NCI-H82 (cell line): Measurements from ENCODE around the gene NKX1-1.
"Not testable (repeated sequence)": the region's sequence is repeated elsewhere in the genome, so short reads cannot be mapped to it uniquely, and the experiment has no call there.

Experiments used
- DNase-seq: peaks from one replicate; lab custom pipeline; 2025; lab: John Stamatoyannopoulos, UW

Gene NKX1-1

DNA sequence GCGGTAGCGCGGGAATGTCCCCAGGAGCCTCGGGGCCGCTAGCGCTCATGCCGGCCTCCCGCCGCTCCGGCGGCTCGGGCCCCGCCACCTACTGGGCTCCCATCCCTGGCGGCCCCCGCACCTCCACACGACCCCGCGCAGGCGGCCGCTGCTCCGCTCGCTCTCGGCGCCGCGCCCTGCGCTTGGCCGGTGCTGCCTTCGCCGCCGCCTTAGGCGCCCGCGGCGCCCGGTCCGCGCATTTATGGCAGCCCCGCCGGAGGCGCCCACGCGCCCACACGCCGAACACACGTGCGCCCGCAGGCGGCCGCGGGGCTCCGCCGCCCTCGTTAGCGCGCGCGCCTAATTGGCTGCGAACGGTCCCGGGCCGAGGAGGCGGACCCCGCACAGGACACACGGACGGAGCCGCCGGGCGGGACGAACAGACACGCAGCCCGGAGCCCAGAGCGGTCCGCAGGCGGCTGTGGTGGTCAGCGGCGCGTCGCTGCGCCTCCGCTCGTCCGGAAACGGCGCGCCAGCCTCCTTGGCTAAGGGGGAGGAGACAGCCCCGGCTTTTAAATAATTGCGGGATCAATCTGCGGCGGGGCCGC lies at the start of gene NKX1-1:
Gene NKX1-1 (minus strand): TSS at position 49 of the 587 bp plus-strand sequence. CDS start 0 bp downstream, at position 49.
- DNase-seq = no peak

DNA sequence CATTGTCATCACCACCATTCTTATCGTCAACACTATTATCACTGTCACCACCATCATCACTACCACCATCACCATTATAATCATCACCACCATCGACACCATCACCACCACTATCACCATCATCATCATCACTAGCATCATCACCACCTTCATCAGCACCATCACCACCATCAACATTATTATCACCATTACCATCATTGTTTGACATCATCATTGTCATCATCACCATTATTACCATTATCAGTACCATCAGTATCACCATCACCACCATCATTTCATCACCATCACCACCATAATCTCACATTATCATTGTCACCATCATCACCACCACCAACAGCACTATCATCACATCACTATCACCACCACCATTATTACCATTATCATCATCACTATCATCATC lies 47.5 kb upstream of the NKX1-1 start:
- DNase-seq = no peak

DNA sequence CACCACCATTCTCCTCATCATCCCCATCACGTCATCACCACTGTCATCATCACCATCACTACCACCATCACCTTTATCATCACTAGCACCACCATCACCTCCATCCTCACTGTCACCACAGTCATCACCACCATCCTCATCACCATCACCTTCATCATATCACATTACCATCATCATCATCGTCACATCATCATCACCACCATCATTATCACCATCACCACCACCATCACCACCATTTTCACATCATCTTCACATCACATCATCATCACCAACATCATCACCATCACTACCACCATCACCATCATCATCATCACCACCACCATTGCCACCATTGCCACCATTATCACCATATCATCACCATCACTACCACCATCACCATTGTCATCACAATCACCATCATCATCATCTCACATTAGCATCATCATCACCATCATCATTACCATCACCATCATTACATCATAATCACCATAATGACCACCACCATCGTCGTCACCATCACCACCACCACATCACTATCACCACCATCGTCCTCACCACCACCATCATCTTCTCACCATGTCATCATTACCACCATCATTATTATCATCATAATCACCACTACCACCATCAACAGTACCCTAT lies 46.3 kb upstream of the NKX1-1 start:
- no peak for DNase-seq

DNA sequence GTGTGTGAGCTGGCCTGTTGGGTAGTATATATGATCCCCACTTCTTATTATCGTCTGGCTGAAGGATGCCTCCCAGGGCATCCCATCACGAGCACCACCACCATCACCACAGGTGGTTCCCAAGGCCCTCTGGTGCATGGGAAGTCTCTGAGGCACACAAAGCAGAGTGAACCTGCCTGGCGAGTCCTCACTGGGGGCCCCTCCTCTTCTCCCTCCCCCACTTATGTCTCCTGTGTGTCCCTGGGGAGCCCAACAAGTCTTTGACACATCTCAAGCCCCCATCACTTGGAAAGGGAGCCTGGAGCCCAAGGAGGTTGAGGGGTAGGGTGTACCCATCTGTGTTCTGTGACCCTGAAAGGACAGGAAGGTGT lies 45.5 kb upstream of the NKX1-1 start:
- DNase-seq = no peak

DNA sequence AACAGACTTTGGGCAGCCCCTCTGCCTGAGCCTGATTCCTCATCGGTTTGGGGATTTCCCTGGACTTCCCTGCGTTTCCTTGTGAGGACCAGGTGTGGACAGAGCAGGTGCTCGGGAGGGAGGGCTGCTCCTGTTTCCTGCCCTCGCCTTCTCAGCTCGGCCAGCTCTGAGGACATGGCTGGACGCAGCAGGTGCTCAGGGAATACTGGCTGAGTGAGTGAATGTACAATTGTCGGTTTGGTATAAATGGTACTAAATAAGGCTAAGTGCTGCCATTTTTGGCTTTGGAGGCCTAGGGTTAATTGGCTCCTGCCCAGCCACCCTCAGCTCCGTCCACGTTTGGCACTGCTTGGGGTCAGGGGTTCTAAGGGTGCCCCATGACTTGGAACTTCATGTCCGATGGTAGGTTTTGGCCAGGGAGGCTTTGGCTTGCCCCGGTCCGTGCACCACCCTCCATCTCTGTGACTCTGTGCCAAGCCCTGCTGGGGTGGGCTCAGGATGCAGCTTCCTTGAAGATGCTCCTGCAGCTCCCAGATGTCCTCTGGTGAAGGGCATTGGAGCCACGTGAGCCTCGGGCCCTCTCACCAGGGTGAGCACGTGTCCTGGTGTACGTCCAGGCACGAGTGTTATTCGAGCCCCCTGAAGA lies 45.0 kb upstream of the NKX1-1 start:
- DNase-seq = no peak

DNA sequence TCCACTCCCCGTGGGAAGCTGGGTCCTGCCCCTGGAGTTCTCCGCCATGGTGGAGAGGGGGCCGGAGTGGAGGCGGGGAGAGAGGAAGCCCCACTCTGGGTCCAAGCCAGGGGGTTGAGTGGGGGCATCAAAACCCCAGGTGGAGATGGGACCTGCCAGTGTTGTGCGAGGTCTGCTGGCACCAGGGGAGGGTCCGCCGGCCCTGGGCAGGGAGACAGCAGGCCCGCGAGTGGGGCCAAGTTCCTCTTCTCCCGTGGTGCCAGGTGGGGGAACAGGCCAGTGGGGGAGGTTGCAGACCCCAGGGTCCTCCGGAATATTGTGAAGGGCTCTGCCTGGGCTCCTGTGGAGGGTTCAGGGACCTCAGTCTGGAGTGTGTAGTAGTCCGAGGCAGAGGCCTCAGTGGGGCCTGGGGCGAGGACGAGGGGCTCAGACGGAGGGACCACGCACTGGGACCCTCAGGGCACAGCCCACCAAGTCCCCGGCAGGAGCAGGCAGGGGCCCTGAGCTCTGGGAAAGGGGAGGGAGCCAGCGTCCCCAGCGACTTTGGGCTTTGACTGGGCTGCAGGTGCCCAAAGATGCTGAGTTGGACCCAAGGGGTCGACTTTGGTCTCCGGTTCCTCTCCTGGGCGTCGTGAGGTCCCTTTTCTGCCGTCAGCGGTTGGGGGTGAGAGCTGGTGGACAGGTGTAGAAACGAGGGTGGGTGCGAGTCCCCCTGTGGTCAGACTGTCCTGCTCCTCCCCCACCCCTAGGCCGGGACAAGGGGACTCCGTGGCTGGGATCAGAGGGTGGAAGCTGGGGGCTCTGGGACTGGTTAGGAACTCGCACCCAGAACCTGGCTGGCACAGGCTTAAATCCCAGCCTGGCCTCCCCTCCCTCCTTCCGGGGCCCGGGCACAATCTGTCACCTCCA lies 43.8 kb upstream of the NKX1-1 start:
- no peak for DNase-seq

DNA sequence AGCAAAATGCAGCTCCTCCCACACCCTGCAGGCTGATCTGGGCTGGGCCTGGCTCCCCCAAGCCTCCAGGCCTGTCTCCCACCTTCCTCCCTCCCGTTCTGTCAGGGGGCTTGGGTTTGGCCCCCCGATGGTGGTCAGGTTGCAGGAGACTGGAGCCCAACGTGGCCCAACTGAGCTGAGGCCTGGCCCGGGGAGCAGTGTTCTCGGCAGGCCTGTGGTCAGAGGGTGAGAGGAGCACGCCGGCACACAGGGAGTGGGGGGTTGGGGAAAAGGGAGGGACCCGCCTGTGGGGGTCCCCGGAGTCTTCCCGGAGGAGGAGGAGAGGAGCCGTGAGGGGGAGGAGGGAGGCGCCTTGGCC lies 43.2 kb upstream of the NKX1-1 start:
- no peak for DNase-seq

DNA sequence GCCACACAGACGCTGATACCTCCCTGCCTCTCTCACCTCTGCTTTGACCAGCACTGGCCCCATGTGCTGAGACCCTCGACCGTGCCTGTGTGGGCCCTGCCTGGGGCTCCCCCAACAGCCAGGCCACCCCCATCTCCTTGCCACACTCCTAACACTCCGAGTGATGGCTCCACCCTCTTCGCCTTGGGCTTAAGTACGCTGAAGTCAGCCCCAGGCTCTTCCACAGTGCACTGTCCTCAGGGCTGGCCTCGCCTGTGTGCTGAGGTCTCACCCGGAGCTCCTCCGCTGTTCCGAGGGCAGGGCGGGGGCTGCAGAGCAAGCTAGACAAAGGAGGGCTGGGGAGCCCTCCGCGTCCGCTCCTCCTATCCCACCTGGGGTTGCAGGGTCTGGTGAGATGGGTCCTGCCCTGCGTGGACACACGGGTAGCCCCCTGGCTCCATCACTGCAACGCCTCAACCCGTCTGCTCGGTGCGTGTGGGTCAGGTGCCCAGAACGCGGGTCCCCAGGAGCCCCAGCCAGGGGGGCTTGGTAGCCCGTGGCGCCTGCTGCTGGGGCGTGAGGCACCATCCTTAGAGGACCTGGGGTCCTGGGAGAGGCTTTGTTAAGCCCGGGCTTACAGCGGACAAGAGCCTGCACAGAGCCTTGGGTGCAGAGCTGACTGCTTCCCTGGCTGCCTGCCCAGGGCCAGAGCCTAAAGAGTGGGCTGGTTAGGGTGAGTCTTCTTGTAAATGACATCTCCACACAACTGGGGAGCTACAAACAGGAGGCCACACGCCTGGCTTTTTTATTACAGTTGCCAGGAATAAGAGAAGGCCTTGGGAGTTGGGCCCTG lies 42.6 kb upstream of the NKX1-1 start:
- DNase-seq = no peak

DNA sequence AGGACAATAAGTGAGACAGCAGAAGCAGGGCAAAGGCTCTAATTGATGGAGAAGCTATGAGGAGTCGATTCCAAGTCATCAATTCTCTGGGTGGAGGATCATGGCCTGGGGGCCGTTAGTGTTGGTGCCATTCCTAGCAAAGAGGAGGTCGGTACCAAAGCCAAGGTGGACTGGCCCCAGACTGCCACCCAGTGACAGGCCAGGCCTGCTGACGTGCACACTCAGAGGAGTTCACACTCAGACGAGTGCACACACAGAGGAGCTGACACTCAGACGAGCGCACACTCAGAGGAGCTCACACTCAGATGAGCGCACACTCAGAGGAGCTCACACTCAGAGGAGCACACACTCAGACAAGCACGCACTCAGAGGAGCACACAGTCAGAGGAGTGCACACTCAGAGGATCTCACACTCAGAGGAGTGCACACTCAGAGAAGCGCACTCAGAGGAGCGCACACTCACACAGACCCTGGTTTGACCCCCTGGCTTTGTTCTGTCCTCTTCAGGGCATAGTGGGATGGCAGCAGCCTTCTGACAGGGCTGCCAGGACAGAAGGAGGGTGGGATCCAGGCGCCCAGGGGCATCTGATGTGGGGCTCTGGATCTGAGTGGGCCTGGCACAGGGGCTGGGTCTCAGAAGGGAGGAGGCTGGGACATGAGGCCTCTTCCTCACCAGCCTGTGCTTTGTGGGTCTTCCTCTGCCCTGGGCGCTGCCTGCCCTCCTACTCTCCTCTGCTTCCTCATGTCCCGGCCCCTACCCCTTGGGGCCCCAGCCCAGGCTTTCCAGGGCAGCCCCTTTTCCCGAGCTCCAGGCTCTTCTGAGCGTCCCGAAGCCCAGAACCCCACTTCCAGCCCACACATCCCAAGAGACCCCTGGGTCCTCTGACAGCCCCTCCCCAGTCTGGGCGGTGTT lies 41.7 kb upstream of the NKX1-1 start:
- DNase-seq = no peak

DNA sequence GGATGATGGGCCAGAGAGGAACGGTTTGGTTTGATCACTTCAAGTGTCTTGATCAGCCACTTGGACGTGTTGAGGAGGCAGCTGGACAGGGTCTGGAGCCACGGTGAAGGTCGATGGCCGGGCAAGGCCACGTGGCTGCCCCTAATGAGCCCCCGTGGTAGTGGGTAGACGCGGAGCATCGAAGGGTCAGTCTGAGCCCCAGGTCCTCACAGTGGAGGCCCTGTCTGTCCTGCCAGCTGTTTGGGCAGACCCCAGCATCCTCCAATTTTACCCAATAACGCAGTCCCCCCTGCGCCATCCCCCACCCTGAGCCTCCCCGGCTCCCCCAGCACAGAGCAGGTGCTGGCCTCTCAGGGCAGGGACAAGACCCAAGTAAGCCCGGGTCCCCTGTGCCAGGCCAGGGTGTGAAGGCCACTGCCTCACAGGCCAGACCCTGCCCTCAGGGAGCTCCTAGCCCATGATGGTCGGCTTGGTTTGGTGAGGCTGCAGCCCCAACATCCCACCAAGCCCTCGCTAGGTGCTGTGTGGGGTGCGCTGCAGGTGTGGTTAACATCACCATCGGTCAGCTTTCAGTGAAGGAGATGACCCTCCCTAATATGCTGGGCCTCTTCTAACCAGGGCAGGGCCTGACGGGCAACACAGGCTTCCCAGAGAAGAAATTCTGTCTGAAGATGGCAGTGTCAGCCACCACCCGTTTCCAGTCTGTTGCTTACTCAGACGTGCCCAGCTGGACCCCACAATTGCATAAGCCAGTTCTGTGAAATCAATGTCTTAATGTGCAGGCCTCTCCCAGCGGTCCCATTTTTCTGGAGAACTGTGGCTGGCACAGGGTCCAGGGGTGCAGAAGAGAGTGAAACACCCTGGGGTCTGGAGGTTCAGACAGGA lies 40.5 kb upstream of the NKX1-1 start:
- no peak for DNase-seq

DNA sequence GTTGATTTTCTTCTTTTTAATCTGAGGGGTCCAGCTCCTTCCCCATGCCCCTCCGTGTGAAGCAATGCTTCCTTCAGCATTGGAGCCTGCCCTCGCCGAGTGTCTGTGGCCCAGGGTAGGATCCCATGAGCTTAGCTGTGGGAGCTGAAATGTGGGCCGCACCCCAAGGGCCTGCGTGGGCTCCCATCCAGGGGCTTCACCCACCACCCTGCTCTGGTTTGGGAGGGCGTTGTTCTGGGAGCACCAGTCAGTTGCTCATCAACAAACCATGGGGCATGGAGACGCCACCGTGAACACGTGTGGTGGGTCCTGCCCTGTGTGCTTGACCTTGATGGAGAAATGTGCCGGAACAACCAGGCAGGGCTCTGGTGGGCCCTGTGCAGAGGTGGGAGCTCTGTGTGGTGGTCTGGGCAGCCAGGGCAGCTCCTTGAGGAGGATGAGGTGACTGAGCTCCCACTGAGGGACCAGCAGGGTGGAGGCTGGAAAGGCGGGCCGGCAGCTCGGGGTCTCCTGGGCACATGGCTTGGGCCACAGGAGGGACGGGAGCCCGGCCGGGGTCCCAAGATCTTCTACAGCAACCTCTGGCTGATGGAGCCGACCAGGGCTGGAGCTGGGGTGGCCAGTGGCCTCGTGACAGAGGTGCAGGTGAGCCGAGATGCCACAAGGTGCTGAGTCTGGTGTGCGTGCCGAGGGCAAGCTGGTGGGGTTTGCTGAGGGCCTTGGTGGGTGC lies 39.6 kb upstream of the NKX1-1 start:
- no peak for DNase-seq

DNA sequence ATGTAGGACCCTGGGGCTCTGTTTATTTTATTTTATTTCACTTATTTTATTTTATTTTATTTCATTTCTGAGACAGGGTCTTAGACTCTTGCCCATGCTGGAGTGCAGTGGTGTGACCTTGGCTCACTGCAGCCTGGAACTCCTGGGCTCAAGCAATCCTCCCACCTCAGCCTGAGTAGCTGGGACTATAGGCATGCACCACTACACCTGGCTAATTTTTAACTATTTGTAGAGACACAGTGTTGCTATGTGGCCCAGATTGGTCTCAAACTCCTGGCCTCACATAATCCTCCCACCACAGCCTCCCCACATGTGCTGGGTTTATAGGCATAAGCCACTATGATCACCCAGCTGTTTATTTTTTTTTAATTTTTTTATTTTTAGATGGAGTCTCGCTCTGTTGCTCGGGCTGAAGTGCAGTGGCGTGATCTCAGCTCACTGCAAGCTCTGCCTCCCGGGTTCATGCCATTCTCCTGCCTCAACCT lies 37.5 kb upstream of the NKX1-1 start:
- not testable (repeated sequence) for DNase-seq

DNA sequence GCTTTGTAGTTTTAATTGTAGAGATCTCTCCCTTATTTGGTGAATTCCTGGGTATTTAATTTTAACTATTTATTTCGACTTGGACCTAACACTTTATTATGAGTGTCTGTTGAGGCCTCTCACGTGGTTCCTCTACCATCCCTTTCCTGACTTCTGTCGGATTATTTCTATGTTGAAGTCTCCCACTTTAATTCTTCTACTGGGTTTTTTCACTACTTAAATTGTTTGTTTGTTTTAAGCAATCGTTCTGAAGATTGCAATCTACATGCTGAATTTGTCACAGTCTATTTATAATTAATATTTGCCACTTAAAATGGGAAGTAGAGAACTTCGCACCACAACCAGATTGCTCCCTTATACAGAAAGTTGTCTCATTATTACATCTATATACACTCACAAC lies 20.8 kb upstream of the NKX1-1 start:
- DNase-seq = no peak

DNA sequence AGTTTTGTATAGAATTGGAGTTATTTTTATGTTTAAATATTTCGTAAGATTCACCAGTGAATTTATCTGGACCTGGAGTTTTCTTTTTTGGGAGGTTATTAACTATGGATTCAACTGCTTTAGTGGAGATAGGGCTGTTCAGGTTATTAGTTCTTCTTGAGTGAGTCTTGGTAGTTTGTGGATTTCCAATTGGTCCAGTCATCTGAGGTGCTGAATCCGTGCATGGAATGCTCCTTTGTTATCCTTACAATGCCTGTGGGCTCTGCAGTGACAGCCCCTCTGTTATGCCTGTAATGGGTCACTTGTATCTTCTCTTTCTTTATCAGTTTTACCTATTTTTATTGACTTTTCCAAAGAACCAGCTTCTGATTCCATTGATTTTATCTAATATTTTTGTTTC lies 15.4 kb upstream of the NKX1-1 start:
- no peak for DNase-seq

DNA sequence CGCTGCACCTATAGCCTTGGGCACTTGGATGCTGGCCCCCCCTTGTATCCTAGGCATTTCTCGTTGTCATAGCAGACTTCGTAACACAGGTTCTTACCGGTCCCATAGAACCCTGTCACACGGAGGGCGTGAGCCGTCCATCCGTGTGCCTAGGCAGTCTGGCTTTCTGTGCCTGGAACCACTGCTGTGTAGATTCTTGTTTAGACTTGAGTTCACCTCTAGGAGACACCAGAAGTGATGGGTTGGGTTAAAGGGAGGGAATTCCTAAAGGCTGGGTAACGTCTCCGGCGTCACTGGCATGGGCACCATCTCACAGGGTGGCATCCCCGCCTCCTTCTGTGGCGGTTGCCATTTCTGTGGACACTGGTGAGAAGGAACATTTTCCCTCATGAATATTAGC lies 13.5 kb upstream of the NKX1-1 start:
- DNase-seq = no peak

DNA sequence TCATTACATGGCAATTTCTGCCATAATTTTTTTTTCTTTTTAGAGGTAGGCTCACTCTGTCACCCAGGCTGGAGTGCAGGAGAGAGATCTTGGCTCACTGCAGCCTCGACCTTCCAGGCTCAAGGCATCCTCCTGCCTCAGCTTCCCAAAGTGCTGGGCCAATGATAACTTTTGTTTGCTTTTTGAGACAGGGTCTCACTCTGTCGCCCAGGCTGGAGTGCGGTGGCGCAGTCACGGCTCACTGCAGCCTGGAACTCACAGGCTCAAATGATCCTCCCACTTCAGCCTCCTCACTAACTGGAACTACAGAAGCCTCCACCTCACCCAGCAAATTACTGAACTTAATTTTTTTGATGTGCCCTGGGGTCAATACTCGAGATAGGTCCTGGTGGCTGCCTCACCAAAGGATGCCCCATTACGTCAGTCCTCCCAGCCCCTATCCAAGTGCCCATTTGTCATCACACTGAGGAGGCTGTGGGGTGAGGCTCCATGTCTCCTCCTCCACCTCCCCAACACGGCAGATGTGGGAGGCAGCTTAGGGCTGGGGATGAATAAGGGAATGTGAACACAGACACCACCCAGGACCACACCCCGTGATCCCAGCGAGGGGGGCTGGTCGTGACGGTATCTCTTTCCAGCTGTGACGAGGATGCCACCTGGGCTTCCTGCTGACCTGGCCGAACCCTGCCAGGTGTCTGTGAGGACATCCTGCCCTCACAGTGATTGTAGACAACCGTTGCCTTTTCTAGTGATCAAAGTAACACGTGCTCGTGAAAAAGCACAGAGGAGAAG lies 12.4 kb upstream of the NKX1-1 start:
- no peak for DNase-seq

DNA sequence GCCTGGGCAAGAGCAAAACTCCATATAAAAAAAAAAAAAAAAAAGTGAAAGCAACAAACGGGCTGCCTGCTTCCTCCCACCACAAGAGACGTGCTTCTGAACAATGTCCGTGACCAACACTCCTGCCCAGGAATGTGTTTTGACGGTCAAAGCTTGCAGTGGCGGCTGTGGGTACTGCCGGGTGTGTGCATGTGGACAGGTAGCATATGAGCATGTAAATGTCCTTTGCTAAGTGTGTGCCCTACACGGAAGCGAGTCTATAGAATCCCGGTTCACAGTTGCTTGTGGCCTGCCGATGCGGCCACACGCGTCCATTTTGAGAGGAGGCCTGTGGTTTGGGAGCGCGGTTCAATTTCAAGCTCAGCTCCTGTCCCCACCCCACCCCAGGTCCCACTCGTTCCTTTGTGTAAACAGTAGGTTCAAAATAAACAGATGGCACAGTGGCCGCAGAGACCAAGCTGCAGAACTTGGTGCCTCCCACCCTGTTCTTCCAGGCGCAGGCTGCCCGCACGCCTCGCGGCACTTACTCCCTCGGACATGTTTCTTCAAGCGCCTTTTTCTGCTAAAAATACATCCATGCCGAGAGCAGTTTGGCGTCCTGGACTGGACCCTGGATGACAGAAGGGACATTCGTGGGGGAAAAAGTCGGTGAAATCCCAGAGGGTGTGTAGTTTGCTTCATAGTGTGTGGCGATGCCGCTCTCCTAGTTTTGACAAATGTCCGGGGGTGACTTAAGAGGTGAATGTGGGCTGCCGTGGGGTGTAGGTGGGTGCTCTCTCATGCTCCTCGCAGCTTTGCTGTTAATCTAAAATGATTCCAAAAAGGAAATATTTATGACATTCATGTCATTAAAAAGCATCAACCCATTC lies 11.5 kb upstream of the NKX1-1 start:
- DNase-seq = peak; percentile 15
